SHP77 (cell line): Measurements from ENCODE around the gene NABP1.
"Not testable (repeated sequence)": the region's sequence is repeated elsewhere in the genome, so short reads cannot be mapped to it uniquely, and the experiment has no call there.

ENCODE experiments used
- DNase-seq, 2 experiments: peaks; one replicate each; lab custom pipeline; 2025; lab: John Stamatoyannopoulos, UW

NABP1 gene, protein sequence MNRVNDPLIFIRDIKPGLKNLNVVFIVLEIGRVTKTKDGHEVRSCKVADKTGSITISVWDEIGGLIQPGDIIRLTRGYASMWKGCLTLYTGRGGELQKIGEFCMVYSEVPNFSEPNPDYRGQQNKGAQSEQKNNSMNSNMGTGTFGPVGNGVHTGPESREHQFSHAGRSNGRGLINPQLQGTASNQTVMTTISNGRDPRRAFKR

DNA sequence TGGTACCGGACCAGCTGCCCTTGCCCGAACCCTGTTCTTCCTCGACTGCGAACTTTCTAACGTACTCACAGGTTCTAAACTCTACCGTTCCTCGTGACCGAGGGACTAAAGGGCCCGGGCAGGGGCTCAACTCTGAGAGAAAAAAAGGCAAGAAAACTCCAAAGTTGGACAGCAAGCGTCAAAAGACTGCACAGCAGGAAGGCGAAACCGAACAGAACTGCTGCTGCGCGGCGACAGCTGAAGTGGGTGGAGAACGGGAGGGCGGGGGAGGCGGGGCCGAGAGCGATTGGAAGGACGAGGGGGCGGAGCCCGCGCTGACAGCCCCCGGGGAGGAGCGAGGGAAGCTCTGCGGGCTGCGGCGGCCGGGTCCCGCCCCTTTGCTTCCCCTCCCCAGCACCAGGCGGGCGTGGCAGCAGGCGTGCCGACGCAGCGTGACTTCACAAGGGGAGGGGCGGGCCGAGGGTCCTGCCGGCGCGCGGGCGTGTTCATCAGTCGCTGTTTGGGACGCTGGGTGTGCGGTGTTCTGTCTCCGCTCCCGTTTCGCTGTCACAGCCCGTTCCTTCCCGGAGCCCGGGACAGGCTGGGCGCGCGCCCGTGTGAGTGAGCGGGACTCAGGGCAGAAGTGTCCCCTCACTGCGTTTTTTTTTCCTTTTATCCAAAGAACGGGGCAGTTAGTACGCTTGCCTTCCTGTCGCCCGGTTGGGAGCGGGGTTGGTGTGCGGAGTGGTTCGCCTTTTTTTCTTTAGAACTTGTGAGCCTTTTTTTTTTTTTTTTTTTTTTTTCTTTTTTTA is at the start of gene NABP1:
Gene NABP1 (plus strand): TSS at position 491 of the 791 bp plus-strand sequence. CDS start 479 bp downstream, outside the sequence.
- DNase-seq: peak; percentile 92 to 93

DNA sequence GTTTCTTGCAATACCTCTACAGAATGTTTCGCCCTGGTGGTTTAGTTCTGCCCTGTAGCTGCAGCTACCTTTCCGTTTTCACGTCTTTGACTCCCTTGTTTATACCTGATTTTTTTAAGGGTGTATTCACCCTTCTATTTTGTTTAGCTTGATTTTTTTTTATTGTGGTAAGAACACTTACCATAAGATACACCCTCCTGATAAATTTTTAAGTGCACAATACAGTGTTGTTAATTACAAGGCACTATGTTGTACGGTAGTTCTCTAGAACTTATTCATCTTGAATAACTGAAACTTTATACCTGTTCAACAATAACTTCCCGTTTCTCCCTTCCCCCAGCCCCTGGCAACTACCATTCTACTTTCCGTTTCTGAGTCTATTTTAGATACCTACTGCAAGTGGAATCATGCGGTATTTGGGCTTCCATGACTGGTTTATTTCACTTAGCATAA is 48.9 kb upstream of the NABP1 start:
- DNase-seq: no peak

DNA sequence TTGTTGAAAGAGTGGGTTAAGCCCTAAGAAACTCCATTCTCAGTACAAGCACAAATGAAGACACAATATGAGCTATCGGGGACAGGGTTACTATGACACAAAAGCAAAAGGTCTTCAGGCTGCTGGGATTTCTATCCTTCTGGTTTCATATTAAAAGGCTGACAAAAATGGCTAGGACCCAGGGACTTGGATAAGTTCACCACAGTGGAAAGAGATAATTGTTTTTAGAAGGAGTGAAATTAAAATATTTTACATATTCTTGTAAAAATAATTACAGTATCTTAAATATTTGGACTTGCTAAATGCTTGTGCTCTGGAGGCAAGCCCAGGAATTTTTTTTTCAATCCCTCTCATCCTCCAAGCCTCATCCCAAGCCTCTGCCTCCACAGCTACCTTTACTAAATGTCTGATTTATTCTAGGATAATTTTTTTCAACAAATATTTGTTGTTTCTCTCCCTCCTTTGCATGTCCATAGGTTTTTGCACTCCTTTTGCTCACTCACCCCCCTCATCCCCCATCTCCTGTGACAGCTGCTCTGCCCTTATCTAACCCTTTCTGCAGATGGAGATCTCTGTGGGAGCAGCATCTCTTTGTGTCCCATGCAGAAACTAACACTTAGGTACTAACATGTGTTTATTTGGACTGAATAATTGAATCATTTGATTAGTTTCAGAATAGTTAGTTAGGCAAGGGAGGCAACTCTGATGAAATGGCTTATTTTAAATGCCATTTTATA is 47.8 kb upstream of the NABP1 start:
- no peak for DNase-seq

DNA sequence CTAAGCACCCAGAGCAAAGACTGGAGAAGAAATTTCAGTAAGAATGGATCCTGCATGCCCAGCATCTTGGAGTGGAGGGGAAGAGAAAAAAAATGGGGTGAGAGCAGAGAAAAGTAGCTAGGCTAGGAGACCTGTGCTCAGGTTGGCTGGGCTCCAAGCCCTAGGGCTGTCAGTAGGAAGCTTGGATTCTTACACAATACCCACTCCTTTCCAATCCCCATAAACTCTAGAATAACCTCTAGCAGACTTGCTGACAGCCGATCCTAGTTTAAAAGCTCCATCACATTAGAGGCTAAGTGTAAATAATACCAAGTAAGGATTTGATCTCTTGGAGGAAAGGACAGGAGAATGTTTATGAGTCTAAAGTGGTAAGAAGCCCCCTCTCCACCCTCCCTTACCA is 46.2 kb upstream of the NABP1 start:
- no peak for DNase-seq

DNA sequence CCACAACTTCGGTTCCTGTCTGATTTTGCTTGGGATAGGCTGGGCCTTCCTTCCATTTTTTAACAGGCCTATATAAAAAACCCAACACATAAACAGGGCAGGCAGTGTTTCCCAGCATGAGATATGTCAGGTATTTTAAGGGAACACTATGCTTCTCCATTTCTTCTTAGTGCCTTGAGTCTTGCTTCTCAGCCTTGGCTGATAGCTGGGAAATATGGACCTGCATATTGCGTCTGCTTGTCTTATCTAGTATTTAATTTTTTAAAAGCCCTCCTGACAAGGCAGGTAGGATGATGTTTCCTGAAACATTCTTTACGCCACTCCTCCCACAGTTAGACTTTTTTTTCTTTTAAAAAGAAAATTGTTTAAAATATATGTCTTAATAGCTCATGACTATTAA is 45.5 kb upstream of the NABP1 start:
- no peak for DNase-seq

DNA sequence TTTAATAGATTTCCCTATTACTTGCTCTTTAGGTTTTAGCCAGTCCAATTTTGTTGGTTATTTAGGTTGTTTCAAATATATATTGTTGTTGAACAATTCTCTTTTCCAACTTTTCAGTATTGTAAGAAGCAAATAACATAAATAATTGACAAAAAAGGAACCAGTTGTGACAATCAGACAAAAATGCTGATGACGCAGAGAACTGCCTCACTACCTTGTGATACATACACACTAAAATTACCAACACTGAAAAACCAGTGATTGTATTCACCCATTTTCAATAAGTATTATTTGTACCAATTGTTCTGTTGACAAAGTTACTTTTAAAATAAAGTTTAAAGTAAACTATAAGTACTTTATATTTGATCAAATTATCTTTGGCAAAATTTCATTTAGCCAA is 43.1 kb upstream of the NABP1 start:
- no peak for DNase-seq

DNA sequence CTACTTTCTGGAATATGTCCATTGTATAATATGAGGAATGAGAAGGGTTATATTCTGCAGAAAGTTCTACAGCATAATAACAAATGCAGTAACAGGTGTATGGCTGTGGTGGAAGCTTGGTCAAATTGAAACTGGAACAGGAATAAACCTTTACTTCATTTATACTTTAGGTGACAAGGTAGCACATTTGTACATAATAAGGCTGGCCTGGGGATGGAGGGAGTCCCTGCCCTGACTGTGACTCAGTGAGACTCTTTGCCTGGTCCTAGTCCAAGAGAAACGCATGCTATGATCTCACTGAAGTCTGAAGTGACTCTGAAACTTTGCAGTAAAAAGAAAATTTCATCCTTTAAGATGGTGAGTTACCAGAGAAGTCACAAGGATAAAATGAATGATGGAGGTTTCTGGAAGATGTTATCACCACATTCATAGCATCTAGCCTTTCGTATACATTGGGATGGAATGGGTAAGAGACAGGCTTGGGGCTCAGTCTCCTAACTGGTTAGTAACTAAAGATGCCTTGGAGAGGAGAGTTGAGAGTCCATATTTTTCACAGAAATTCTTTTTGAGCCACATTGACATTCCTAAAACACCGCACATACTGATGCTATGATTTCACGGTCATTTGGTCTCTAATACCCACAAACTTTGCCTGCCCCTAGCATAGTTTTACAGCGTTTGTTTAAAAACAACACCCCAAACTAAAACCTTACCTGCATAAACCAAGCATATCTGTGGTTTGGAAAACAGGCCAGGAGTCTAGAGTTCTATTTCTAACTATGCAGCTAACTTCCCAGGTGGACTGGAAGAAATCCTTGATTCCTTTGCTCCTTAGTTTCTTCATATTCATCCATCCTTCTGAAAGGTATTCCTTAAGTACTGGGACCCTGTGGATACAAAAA is 42.4 kb upstream of the NABP1 start:
- DNase-seq: no peak

DNA sequence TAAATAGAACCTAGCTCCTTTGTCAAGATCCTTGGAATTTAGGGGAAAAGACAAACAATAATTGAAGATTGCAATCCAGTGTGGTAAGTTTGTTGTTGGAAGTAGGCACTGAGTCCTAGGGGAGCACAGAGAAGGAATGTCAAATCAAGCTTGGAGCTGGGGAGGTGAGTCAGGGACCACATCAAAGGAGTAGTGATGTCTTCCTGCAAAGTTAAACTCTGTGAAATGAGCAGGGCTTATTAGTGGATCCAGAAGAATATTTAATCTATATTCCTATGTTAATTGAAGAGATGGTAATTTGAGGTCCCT is 41.7 kb upstream of the NABP1 start:
- DNase-seq: no peak

DNA sequence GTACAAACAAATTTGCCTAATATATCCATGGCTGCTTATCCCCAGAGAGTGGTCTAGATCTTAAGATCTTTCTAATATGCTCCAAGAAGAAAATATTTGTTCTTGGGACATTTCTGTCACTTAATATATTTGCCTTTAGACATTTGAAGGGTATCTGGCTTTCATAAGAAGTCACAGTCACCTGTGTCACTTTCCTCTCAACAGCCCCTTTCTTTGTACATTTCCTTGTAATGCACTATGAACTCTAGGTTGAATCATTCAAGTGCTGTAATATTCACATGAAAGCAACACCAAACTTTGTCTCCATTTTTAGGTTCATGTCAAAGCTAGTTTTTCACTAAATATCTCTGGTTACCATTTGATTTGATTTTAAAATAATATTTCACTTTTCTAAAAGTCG is 41.4 kb upstream of the NABP1 start:
- DNase-seq: no peak

DNA sequence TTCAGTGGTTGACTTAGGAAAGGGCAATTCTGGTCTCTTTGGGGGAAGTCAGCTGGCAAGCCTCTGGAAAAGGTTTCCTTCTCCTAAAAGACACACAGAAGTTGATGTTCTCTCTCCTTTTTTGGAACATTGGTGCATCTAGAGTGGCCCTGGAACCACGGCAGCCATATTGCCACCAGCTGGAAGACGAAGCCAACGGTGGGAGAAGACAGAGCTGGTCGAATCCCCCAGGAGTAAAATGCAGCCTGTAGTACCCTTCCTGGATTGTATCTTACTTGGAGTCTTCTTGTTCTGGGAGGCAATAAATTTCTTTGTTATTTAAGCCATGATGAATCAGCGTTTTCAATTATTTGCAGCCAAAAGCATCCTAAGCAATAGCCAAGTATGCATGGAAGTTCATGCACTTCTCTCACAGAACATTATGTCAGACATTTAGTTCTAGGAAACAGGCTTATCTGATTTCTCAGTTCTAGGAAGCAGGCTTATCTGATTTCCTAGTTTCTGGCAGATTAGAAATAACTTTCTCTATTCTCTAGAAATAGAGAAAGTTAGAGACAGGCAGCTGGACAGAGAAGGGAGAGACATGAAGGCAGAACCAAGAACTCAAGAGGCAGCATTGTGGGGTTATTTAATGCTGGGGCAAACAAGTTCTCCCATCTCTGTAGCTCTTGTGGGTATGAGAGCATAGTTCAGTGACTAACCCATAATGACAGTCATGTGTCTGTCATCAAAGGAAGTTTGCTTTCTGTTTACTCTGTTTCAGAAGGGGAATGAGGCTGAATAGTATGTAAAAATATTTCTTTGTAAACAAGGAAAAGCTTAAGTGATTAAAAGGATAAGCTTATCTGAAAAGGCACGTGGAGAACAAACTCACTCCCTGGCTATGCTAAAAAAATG is 40.5 kb upstream of the NABP1 start:
- DNase-seq: no peak

DNA sequence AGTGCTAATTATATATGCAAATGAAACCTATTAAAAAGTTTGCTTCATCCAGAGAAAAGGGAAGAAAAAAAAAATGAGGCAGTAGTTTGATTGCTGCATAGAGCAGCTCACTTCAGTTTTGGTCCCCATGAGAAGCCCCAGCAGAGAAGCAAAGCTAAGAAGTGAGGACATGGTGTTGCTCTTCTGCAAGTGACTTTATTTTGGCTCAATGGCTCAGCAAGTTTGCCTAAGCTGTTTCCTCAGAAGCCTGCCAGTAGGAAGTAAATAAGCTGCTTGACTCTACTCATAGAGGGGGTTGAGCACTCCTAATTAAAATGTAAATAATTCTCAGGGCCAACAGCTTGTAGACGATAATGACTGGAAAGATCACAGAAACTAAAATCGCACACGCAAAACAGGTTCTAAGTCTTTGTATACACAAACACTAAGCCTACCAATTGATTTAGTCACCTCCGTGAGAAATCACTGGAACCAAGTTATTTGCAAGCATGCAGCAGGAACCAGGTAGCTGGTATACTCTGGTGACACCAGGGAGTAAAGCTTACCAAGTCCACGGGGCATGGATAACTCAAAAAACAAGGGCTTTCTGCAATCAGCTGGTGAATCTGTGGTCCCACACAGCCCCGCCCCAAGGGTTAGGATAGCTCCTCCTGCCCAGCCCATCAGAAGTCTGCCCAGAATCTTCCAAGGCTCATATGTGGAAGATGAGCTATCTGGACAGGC is 39.7 kb upstream of the NABP1 start:
- DNase-seq: no peak

DNA sequence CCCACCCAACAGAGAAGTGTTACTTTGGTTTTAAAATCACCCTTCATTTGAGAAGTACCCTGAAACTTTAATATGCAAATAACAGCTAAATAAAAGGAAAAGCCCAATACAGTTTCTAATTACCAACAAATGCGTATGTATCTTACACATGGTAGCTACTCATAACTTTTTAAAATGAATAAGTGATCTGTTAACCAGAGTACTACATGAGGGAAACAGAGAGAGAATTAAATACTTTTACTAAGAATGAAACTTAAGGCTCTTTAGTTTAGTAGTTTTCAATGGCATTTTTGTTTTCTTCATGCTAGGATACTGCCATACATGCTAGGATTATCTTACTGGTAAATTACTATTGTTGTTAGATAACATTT is 39.1 kb upstream of the NABP1 start:
- DNase-seq: no peak

DNA sequence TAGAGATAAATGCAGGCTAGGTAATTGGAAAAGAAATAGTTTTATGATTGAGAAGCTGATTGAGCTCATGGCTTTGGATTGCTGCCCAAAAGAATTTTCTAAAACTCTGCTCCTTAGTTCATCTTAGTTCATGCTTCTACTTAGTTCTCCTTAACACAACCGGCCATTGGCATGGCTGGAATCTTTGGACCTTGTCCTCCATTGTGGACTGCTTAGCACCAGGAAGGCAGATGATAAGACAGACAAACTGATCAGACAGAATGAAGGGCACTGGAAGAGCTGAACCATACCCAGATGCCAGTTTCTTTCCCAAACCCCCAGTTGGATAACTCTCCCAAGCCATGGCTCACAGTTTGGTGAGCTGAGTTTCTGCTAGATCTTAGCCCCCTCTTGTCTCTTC is 36.3 kb upstream of the NABP1 start:
- DNase-seq: no peak

DNA sequence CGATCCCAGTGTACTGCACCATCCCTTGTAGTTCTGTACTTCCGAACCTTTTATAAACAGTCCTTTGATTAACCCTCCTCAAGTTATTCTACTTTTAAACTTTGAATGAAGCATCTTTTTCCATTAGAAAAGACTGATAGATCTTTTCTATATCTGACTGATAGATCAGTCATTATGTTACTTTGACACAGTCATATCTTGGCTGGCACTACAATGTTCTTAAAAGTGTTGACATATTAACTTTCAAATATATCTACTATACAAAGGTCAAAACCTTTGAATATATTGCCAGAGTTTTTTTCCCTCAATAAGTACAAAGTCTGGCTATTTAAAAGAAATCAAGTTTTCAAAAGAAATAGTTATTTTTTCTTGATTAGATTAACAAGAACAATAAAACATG is 35.4 kb upstream of the NABP1 start:
- DNase-seq: no peak

DNA sequence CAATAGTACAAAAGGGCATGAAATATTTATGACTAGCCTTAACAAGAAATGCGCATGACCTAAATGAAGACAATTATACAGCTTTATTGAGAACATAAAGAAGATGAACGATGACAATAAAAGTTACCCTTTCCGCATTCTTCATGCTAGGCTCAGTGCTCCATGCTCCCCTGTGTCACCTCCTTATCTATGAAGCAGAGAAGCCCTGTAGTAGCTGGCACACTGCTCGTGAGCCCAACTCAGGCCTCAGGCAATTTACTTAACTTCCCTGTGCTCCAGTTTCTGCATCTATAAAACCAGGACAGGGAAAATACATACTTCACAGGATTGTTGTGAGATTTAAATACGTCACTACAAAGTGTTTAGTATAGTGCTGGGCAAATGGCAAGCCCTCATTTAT is 34.5 kb upstream of the NABP1 start:
- no peak for DNase-seq

DNA sequence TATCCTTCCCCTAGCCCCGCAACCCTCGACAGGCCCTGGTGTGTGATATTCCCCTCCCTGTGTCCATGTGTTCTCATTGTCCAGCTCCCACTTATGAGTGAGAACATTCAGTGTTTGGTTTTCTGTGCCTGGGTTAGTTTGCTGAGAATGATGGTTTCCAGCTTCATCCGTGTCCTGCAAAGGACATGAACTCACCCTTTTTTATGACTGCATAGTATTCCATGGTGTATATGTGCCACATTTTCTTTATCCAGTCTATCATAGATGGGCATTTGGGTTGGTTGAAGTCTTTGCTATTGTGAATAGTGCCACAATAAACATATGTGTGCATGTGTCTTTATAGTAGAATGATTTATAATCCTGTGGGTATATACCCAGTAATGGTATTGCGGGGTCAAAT is 33.3 kb upstream of the NABP1 start:
- DNase-seq: not testable (repeated sequence)

DNA sequence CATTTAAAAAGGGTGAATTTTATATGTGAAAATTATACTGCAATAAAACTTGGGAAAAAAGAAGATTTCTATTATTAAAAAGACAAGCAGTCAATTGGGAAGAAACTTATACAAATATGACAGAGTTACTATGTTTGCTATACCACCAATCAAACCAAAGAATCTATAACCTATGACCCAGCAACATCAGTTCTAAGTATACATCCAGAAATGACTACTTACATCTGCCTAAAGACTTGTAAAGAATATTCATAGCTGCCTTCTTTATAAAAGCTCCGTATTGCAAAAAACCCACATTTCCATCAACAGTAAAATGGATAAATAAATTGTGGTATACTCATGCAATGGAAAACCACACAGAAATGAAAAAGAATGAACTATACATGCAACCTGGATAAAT is 32.9 kb upstream of the NABP1 start:
- DNase-seq: no peak

DNA sequence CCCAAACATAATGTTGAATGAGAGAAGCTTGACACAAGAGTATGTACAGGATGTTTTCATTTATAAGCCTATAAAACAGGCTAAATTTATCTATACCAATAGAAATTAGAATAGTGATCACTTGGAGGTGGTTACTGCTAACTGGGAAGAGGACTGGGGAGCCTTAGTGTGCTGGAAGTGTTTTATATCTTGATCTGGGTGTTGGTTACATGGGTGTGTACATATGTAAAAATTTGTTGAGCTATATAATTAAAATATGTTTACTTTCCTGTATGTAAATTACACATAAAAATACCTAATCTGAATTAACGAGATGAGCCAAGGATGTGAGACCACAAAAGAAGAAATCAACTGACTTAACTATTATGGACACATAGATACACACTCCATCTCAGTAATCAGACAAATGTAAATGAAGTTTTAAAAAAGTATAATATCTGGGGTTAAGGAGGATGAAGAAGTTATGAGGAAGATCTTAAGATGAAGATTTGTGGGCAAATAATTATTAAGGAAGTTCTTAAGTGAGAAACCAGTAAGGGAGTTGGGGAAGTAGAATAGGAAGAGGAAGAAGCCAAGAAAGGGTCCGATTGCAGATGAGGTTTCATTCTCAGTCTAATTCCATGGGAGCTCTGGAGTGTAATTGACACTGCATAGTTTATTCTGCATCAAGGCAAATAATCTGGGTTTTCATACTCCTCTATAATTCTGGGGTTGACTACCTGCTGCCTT is 32.3 kb upstream of the NABP1 start:
- no peak for DNase-seq

DNA sequence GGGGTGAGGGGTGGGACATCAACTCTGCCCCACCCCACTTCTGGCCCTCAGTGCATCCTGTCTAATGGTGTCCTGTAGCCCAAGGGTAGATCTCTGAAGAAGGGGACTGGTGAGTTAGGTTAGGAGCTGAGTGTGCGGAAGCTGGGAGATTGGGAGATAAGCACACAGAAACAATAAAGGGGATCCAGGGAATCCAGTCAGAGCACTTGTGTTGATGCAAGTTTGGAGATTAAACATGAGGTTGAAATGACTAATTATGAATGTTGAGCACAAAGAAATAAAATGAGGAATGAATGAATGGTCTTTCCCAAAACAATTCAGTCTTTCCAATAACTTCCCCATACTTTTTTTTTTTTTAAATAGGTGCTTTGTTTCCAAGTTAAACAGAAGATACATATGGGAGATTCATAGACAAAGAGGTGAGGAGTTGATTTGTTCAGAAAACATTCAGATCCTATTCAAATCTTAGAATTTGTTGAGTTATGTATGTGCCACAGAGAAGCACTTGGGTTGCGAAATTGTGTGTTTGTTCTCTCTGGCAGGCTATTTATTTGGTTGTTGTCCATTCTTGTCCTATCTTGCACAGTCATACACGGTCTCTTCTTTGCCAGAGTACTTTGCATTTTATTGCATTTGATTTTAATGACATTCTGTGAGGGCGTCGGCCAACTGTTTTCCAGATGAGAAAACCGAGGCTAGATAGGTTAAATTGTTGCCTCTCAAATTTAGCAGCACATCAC is 31.6 kb upstream of the NABP1 start:
- no peak for DNase-seq
